CD4-positive, alpha-beta T cell treated with Interleukin-17A for 4 hours (primary cell): Measurements from ENCODE around the gene TMSB15B.
"Not testable (repeated sequence)": the region's sequence is repeated elsewhere in the genome, so short reads cannot be mapped to it uniquely, and the experiment has no call there.

Experiments
- DNase-seq: peaks from one replicate; pipeline ENCODE4 v3.0.0-alpha.2; 2020; ENCODE audit warnings: mixed read lengths

Gene TMSB15B

DNA sequence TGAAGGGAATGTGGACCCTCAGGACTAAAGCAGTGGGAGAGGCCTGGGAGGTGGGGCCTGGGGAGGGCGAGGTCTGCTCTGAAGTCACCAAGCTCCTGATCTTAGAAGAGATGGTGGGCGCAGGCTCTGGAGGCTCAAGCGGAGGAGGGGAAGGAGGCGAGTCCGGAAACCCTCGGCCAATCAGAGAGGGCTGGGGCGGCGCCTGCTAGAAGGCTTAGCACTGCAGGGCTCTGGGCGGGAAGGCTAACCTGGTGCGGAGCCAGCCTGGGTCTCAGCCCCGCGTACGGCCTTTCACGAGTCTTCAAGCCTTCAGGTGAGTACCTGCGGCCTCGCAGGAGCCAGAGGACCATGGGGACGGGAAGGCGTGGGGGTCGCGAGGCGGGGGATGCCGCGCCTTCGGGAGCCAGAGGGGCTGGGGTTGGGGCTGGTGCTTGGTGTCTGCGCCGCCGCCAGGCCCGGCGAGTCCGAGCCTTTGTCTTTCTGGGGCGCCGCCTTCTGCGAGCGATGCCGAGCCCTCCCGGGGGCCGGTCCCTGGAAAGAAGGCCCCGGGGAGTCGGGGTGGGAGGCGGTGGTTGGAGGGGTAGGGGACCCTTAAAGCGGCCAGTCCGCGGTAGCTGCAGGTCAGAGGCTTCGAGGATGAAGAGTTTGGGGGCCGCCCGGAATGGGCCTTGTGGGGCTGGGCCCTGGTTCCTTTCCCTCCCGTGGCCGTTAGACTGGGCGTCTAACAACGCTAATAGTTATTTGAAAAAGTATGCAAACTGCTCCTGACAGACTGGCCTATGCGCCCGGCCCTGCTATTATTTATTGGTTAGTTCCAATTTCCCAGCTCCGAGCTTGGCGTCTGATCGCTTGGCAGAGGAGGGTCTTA is at the start of gene TMSB15B:
TMSB15B (plus strand) TSS at position 217 of the 868 bp plus-strand sequence.
- not testable (repeated sequence) for DNase-seq

DNA sequence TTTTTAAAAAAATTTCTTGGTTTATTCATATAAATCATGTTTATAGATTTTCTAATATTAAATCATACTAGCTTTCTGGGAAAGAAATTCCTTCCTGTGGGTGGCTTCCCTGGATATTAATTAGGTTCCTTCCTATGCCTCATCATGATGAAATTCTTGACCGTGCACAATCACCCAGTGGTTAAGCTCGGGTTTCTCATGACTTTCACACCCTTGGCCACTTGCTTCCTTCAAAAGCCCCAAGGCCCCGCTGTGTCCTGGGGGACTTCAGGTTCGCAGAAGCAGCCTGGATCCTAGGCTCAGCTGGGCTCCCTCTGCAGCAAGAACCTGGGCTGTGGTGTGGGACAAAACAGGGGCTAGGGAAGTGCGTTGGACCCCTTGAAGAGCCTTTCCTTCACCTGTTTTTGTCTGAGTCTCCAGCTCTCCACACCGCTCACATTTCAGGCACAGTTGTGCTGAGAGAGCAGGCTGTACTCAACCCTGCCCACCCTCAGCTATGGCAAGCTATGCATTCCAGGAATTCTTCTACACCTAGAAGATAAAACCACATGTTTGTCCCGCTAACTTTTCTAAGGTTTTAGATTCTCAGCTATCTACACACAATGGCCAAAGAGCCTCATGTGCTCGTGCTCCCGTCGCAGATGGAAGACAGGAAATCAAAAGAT is 48.9 kb upstream of the TMSB15B start:
- no peak for DNase-seq

DNA sequence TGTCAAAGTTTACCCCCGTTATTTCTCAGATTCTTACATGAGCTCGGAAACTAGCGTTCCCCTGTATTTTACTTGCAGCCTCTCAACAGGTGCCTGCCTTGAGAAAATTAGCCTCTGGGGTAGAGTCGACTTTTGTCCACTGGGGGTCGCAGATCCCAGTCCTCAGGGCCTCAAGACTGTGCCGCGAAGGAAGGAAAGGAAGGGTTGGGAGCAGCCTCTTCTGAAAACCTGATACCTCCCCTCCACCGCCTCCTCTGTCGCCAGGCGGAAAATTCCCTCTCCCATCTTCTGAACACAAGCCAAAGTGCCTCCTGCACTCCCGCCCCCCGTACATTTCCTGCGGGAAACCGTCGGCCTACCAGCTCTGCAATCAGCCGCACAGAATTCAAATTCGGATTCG is 44.4 kb upstream of the TMSB15B start:
- DNase-seq: peak; percentile 61

DNA sequence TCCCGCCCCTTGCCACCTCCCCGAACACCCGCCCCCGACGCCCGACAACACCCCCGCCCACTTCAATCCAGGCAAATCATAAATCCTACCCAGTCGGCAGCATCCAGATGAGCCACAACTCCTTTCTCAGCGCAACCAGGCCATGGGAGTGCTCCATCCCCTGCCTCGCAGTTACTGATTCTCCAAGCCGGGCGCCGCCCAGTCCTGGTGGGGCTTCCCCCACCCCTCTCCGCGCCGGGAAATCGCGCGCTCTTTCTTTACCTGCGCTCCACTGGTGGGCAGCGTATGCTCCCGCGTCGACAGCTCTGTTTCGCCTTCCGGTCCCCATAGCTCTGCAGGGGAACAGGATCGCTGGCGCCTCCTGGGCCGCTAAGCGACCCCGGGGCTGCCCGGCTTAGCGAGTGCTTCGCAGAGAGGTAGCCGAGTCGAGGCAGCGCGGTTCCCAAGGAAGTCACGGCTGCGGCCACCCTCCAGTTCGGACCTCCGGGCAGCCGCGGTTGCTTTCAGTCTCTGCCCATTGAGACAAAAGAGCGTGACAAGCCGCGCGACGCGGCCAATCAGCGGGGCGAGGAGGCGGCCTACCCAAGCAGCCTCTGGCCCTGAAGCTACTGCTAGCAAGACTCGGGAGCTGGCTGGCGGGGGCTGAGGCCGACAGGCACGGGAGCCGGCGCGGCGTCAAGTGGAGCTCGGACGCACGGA is 43.7 kb upstream of the TMSB15B start:
- peak; percentile 61 for DNase-seq

DNA sequence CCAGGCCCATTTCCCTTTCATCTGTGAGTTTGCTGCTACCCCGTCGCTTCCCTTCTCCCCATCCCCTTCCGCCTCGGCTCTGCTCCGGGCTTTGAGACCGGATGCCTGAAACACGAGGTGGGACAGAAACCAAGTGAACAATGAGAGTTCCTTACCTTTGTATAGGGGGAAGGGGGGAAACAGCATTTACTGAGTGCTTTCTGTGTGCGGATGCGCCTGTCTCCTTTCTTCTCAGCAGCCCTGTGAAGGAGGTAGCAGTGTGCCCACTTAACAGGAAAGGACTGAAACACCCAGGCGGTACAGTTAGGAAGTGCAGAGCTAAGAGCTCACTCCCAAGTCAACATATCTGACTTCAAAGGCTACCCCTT is 43.2 kb upstream of the TMSB15B start:
- DNase-seq: peak; percentile 35

DNA sequence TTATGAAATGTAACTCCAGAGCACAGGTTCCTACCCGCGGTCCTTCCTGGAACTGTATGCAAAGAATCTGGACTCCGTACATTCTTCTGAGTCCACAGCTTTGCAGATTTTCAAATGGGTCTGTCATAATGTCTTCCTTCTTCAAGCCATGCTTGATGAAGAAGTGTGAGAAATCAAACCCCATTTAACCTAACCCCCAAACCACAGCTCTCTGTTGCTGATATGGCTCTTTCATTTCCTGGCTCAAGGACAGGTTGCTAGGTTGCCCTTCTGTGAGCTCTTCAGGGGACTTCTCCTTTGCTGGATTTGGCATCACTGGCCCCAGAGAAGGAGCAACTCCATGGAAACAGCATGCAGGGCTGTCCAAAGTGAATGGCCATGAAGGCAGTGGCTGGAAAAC is 41.9 kb upstream of the TMSB15B start:
- DNase-seq: not testable (repeated sequence)

DNA sequence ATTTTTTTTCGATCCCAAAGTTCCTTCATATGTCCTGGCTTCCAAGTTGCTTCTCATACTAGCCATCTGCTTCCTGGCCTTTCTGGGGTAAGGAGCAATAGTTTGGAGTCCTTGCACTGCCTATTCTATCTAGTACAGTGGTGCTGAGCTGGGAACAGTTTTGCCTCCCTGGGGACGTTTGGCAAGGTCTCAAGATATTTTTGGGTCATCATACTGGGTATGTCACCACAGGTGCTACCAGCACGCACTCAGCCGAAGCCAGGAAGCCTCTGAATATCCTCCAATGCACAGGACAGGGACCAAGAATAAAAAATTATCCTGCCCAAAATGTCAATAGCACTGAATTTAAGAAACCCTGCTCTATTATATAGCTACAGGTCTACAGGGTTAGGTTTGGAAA is 35.4 kb upstream of the TMSB15B start:
- no peak for DNase-seq

DNA sequence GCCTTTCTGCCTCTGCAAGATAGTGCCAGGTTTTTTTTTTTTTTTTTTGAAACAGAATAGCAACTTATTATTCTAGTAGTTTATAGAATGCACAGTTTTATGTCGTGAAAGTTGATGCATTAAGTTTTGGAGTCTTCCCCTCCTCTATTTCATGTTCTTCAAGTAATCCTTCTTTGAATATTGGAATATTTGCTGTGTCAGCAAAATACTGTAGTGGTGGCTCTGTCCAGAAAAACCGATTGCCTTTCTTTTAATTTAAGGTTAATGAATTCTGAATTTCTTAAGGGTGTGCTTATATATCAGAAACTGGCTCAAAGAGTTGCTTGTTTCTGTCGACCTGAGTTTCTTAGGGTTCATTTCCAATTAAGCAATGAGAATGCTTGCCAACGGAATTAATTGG is 34.8 kb upstream of the TMSB15B start:
- DNase-seq: no peak

DNA sequence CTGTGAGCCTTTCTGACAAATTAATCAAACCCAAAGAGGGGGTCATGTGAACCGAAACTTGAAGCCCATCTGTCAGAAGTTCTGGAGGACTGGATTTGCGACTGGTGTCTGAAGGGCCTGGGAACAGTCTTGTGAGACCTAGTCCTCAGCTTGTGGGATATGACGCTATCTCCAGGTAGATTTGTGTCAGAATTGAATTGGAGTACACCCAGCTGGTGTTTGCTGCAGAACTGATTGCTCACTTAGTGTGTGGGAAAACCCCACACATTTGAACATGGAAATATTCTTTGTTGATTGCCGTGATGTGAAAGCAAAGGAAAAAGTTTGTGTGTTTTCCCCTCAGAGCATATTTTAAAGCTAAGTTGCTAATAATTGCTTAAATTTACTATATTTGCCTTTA is 30.3 kb upstream of the TMSB15B start:
- DNase-seq: no peak

DNA sequence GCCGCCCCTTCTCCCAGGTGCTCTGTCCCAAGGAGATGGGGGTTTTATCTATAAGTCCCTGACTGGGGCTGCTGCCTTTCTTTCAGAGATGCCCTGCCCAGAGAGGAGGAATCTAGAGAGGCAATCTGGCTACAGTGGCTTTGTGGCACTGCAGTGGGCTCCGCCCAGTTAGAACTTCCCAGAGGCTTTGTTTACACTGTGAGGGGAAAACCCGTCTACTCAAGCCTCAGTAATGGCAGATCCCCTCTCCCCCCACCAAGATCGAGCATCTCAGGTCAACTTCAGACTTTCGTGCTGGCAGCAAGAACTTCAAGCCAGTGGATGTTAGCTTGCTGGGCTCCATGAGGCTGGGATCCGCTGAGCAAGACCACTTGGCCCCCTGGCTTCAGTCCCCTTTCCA is 22.2 kb upstream of the TMSB15B start:
- not testable (repeated sequence) for DNase-seq

DNA sequence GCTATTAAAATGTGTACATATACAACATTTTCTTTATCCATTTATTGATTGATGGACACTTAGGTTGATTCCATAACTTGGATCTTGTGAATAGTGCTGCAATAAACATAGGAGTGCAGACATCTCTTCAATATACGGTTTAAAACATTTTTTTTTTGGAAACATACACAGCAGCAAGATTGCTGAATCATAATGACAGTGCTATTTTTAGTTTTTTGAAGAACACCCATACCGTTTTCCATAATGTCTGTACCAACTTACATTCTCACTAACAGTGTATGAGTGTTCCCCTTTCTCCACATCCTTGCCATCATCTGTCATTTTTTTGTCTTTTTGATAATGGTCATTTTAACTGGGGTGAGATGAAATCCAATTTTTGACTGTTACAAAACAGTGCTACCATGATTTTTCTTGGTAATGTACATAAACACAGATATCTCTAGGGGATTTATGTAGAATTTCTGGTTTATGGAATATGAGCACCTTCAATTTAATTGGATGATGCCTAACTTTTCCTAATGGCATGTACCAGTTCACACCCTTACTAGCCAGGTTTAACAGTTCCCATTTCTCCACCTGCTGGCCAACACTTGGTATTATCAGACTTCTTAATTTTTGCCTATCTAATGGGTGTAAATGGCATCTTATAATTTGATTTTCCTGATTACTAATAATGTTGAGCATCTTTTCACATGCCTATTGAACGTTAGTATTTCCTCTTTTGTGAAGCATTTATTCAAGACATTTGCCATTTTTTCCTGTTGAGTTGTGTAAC is 21.0 kb upstream of the TMSB15B start:
- DNase-seq: peak; percentile 28

DNA sequence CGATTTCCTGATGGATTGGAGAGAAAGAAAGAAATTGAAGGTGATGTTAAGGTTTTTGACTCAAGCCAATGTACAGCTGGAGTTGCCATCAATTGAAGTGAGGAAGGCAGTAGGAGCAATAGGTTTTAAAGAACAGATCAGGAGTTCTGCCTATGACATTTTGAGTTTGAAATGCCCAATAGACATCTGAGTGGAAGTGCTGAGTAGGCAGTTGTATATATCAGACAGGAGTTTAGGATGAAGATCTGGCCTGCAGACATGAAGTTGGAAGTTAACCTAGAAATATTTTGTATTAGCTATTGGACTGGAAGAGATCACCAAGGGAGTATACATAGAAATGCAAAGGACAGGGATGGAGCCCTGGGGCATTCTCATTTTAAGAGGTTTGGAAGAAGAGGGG is 12.9 kb upstream of the TMSB15B start:
- no peak for DNase-seq

DNA sequence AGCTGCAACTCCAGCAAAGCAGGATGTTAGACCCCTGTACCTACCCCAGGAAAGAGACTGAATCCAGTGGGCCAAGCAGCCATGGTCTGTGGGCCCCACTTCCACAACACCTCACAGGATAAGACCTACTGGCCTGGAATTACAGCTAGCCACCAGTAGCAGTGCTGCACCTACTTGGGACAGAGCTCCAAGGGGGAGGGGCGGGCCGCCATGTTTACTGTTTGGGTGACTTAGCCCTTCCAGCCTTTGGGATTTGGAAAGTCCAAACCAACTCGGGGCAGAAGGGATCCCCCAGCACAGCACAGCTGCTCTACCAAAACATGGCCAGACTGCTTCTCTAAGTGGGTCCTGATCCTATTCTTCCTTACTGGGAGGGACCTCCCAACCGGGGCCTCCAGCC is 9.1 kb upstream of the TMSB15B start:
- no peak for DNase-seq

DNA sequence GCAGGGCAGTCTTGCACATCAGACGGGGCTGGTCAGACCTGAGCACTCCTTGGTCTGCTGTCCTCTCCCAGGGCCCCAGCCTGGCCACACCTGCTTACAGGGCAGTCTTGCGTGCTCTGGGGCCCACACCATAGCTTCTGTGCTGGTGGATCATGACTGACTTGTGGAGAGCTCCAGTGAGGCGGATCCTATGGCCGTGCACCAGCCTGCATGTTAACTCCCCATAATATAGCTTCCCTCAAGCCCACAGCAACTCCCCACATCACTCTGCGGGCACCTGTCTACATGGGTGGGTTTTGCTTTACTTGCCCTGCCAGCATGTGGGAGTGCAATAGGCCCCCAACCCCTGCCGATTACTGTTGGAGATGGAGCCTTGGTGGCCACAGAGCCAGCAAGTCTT is 8.2 kb upstream of the TMSB15B start:
- DNase-seq: no peak

DNA sequence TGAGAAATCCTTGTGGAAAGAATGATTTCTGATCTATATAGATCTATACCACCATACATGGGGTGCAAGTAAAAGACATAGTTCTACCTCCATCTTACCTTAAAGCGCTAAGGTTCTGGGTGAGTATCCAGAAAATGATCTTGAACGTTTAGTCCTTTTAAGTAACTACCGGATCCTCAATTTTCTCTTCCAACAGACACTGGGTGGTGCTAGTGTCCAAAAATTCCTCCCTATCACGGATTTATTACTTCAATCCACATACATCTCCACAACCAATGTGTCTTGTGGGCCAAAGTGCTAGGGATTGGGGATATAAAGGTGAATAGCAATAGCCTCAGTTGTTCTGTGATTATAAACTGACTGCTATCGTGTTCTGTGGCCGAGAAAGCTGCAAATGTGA is 1.8 kb upstream of the TMSB15B start:
- DNase-seq: not testable (repeated sequence)

DNA sequence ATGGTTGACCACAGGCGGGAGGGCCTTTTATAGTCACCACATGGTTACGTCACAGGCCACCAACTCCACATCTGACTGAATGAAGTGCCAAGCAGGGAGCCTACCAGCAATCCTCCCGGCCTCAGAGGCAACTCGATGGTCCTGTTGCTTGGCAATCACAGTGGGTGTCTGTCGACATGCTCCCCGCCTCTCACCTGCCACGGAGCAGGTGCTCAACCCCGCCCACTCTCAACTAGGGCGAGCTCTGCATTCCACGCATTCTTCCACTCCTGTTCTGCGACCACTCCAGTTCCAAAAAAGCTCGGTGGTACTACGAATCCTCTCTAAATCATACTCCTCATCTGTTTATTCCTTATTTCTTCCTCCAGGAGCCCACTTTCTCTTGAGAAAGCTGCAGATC is 21.1 kb downstream of the TMSB15B start:
- not testable (repeated sequence) for DNase-seq

DNA sequence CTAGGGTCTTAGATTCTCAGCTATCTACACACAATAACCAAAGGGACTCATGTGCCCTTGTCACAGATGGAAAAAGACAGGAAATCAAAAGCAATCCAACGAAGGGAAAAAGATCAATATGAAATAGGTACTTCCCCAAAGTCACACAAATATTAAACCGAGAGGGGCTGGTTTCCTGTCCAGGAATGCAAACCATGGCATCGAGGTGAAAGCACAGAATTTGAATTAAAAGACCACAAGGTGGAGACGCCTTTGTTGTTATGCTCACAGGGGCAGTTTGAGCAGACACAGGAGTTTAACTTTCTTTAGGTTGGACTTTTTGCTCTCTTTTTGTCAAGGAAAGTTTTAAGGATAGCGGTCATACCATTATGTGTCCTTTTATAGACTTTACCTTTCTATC is 36.8 kb downstream of the TMSB15B start:
- no peak for DNase-seq

DNA sequence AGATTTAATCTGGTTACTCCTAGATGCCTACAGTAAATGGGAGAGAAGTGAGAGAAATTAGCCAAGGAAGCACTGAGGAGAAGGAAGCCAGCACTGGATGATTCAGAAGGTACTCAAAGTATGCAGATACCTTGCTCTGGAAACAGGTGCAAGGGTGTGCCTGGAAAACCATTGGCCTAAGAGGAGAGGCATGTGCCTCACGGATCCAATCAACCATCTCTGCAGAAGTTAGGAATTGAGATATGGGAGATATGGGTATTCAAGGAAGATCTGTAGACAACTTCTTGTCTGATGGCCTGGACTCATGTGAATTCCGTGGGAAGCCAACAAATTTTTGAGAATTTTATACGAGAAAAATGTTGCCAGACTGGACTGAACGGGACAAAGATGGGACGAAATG is 46.4 kb downstream of the TMSB15B start:
- DNase-seq: no peak

DNA sequence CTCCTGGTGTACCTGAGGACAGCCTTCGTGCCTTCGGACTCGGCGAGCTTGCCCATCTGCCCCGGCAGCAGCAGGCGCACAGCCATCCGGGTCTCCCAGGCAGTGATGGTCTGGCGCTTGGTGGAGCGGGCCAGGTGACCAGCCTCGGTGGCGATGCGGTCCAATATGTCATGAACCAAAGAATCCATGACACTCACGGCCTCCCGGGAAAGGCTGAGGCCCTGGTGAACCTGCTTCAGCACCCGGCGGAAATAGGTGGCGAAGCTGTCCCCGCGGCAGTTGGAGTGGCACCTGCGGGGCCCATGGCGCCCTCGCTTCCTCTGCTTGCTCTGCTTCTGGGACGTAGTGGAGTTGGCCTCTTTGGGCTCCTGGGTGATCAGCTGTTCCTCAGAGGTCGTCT is 50.7 kb downstream of the TMSB15B start:
- DNase-seq: no peak

DNA sequence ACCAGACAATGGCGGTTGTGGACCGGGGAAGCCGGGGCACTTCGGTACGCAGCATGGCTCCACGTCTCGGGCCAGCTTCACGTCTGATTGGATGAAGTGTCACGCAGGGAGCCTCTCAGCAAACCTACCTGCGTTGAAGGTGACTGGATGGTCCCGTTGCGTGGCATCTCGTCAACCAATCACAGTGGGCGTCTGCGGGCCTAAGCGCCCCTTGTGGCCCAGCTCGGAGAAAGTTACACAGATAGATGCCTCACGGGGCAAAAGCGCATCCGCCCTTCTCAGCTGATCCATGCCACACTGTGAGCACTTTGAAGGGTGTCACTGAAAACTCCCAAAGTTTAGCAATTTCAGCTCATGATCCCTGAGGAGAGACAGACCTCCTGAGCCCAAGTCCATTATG is 51.2 kb downstream of the TMSB15B start, which contains the start of gene H2BW1:
H2BW1 (minus strand) TSS at position 103 of the 400 bp plus-strand sequence. CDS start 132 bp downstream, outside the sequence.
- no peak for DNase-seq

DNA sequence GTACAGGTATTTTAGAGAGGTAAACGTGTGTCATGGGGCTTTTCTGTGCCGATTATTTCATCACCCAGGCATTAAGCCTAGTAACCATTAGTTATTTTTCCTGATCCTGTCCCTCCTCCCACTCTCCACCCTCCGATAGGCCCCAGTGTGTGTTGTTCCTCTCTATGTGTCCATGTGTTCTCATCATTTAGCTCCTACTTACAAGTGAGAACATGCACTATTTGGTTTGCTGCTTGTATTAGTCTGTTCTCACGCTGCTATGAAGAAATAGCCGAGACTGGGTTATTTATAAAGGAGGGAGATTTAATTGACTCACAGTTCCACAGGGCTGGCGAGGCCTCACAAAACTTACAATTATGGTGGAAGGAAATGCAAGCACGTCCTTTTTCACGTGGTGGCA is 53.1 kb downstream of the TMSB15B start:
- DNase-seq: not testable (repeated sequence)
